HCT116 (cell line): ENCODE results near the gene NACC1. TPM values are rescaled to one million over a fixed set of nuclear protein-coding genes. Genes with fewer than 3 reads are reported as not detected.

Experiments
- ATAC-seq: fragments of 200-7000 bp; cut with Tn5 transposase; 2 replicates; pipeline ENCODE4 v1.9.1; 2020; ENCODE audit warnings: mild to moderate bottlenecking, moderate library complexity
- BruUV-seq: library from RNA; stranded (reverse); fragments of 400-500 nt; replicated peaks from 2 replicates; lab custom pipeline; 2021; lab: Mats Ljungman, UMichigan
- CTCF ChIA-PET: fragments of 300-600 bp; sonication (Branson Sonifier 250); formaldehyde crosslinking; loops from one replicate; lab custom pipeline; 2021; ENCODE audit warnings: antibody characterized with exemption; lab: Charles Lee
- POLR2A ChIA-PET: fragments of 300-600, 350-600 bp; sonication (Branson Sonifier 250); formaldehyde crosslinking; loops from one replicate; lab custom pipeline; 2021; ENCODE audit warnings: antibody characterized with exemption; lab: Charles Lee
- RAD21 ChIA-PET, 2 experiments: fragments of 300-600 bp; sonication (Branson Sonifier 250); formaldehyde crosslinking; loops; one replicate each; lab custom pipeline; 2023; ENCODE audit warnings: low total read pairs in 2 of 2; ENCODE audit not compliant: uncharacterized antibody in 2 of 2, unreplicated experiment in 2 of 2, low non-redundant PET in 1 of 2; lab: Charles Lee
- DNase-seq: peaks from one replicate; pipeline ENCODE4 v3.0.0-alpha.2; 2010; ENCODE audit warnings: low read depth, low spot score
- H2AFZ ChIP-seq: fragments of 200-600 bp; shearing (Covaris generic), sonication (generic); 2 replicates; pipeline ENCODE4 v1.6.1; 2017; ENCODE audit warnings: low read depth, mixed run types, mixed read lengths, antibody characterized with exemption, low read length; ENCODE audit not compliant: poor library complexity, severe bottlenecking
- H3K27ac ChIP-seq: 2 replicates; pipeline ENCODE4 v1.5.1; 2012; ENCODE audit warnings: low read depth, low read length
- H3K27me3 ChIP-seq: fragments of 200-600 bp; sonication (generic); 2 replicates; pipeline ENCODE4 v1.6.1; 2016; ENCODE audit warnings: mixed run types, low read length, mixed read lengths; ENCODE audit not compliant: insufficient read depth
- H3K36me3 ChIP-seq, 2 experiments: fragments of 200-500 bp in 1 of 2; fragments of 200-600 bp in 1 of 2; sonication (Bioruptor generic) in 1 of 2; sonication (generic) in 1 of 2; 2 replicates each; pipeline versions ENCODE4 v1.5.1 to v1.6.1; 2014 to 2016; ENCODE audit warnings: low read length in 2 of 2, inconsistent platforms in 1 of 2, mixed read lengths in 1 of 2, mixed run types in 1 of 2; ENCODE audit not compliant: insufficient read depth in 2 of 2, control insufficient read depth in 1 of 2
- H3K4me1 ChIP-seq, 2 experiments: fragments of 200-600 bp in 1 of 2; sonication (generic) in 1 of 2; 2 replicates each; pipeline versions ENCODE4 v1.5.1 to v1.6.1; 2012 to 2017; ENCODE audit warnings: low read length in 2 of 2, inconsistent platforms in 1 of 2, mild to moderate bottlenecking in 1 of 2, mixed read lengths in 1 of 2, mixed run types in 1 of 2, moderate library complexity in 1 of 2; ENCODE audit not compliant: insufficient read depth in 2 of 2, control insufficient read depth in 1 of 2
- H3K4me2 ChIP-seq: fragments of 200-600 bp; sonication (generic); 2 replicates; pipeline ENCODE4 v1.6.1; 2017; ENCODE audit warnings: mixed run types, low read length, mixed read lengths
- H3K4me3 ChIP-seq, 2 experiments: fragments of 200-600 bp in 1 of 2; sonication (generic) in 1 of 2; replicated peaks in 1 of 2; 2 replicates each; pipeline ENCODE4 v1.5.1; 2011 to 2016; ENCODE audit warnings: low read length in 2 of 2, control low read depth in 1 of 2, low read depth in 1 of 2, mild to moderate bottlenecking in 1 of 2, mixed read lengths in 1 of 2, mixed run types in 1 of 2
- H3K79me2 ChIP-seq: fragments of 200-600 bp; sonication (generic); 2 replicates; pipeline ENCODE4 v1.6.1; 2017; ENCODE audit warnings: mild to moderate bottlenecking, mixed run types, low read length, moderate library complexity, mixed read lengths; ENCODE audit not compliant: insufficient read depth
- H3K9ac ChIP-seq: fragments of 200-600 bp; sonication (generic); 2 replicates; pipeline ENCODE4 v1.6.1; 2016; ENCODE audit warnings: low read length, mixed read lengths
- H3K9me2 ChIP-seq: fragments of 200-600 bp; sonication (generic), shearing (Covaris generic); 2 replicates; pipeline ENCODE4 v1.6.1; 2017; ENCODE audit warnings: mixed run types, mild to moderate bottlenecking, moderate library complexity; ENCODE audit not compliant: insufficient read depth
- H3K9me3 ChIP-seq, 2 experiments: fragments of 200-500 bp in 1 of 2; fragments of 200-600 bp in 1 of 2; sonication (Bioruptor generic) in 1 of 2; sonication (generic) in 1 of 2; 2 replicates each; pipeline ENCODE4 v1.6.1; 2014 to 2017; ENCODE audit warnings: low read length in 2 of 2, mixed read lengths in 2 of 2, inconsistent platforms in 1 of 2, low read depth in 1 of 2, mild to moderate bottlenecking in 1 of 2, mixed run types in 1 of 2, moderate library complexity in 1 of 2; ENCODE audit not compliant: control insufficient read depth in 1 of 2, insufficient read depth in 1 of 2
- H4K20me1 ChIP-seq: fragments of 200-600 bp; sonication (generic), shearing (Covaris generic); 2 replicates; pipeline ENCODE4 v1.6.1; 2017; ENCODE audit warnings: mixed run types, mild to moderate bottlenecking, moderate library complexity; ENCODE audit not compliant: insufficient read depth
- CEBPB ChIP-seq: IDR thresholded peaks from 2 replicates; pipeline ENCODE4 v1.6.1; 2012; ENCODE audit warnings: low read depth
- EGR1 ChIP-seq: IDR thresholded peaks from 2 replicates; pipeline ENCODE4 v1.6.1; 2012; ENCODE audit warnings: low read depth
- EZH2 ChIP-seq: fragments of 200-600 bp; sonication (generic); IDR thresholded peaks from 2 replicates; pipeline ENCODE4 v1.6.1; 2017; ENCODE audit warnings: antibody characterized with exemption, mixed run types
- EZH2phosphoT487 ChIP-seq: fragments of 200-600 bp; IDR thresholded peaks from 2 replicates; pipeline ENCODE4 v1.6.1; 2018; ENCODE audit warnings: antibody characterized with exemption, borderline replicate concordance
- POLR2A ChIP-seq: IDR thresholded peaks from 2 replicates; pipeline ENCODE4 v1.7.0; 2011; ENCODE audit warnings: borderline replicate concordance; ENCODE audit not compliant: insufficient read depth, insufficient read length; ENCODE audit errors: extremely low read depth
- POLR2AphosphoS5 ChIP-seq: IDR thresholded peaks from 2 replicates; pipeline ENCODE4 v1.6.1; 2011; ENCODE audit warnings: mild to moderate bottlenecking, low read depth, low read length, moderate library complexity
- RAD21 ChIP-seq: IDR thresholded peaks from 2 replicates; pipeline ENCODE4 v1.6.1; 2012; ENCODE audit warnings: low read depth, mild to moderate bottlenecking
- SRF ChIP-seq: IDR thresholded peaks from 2 replicates; pipeline ENCODE4 v1.6.1; 2012; ENCODE audit warnings: low read depth
- ZFX ChIP-seq: fragments of 450-650 bp; IDR thresholded peaks from 2 replicates; pipeline ENCODE4 v1.6.1; 2017
- intact Hi-C: fragments of 100-400 bp; cut with micrococcal nuclease; formaldehyde crosslinking; loops from 2 replicates; pipeline ENCODE4 v1.10.0; 2022
- total RNA-seq: library from RNA; stranded (reverse); gene quantifications from one replicate; pipeline ENCODE4 v1.2.1, GENCODE V29; 2021; ENCODE audit not compliant: unreplicated experiment
- TF ChIP-seq, protein P1 (sequence below): IDR thresholded peaks from 2 replicates; pipeline ENCODE4 v1.6.1; 2012
- TF ChIP-seq, protein P2 (sequence below): IDR thresholded peaks from 2 replicates; pipeline ENCODE4 v1.6.1; 2012; ENCODE audit warnings: low read depth
- TF ChIP-seq, protein P3 (sequence below), 3 experiments: fragments of 200-600 bp in 1 of 3; sonication (generic) in 1 of 3; IDR thresholded peaks in 2 of 3; conservative IDR thresholded peaks in 1 of 3; 2 replicates each; pipeline ENCODE4 v1.5.1; 2012 to 2017; ENCODE audit warnings: low read depth in 2 of 3, low read length in 2 of 3, antibody characterized with exemption in 1 of 3, borderline replicate concordance in 1 of 3, control low read depth in 1 of 3, mild to moderate bottlenecking in 1 of 3, mixed read lengths in 1 of 3, mixed run types in 1 of 3, moderate library complexity in 1 of 3; ENCODE audit not compliant: insufficient read depth in 1 of 3
- TF ChIP-seq, protein P4 (sequence below): IDR thresholded peaks from 2 replicates; pipeline ENCODE4 v1.6.1; 2011; ENCODE audit warnings: mild to moderate bottlenecking, low read length, moderate library complexity; ENCODE audit not compliant: insufficient replicate concordance; ENCODE audit errors: extremely low read depth

NACC1 gene
- total RNA-seq, 1 experiment from 2014 or later = 181 TPM

DNA sequence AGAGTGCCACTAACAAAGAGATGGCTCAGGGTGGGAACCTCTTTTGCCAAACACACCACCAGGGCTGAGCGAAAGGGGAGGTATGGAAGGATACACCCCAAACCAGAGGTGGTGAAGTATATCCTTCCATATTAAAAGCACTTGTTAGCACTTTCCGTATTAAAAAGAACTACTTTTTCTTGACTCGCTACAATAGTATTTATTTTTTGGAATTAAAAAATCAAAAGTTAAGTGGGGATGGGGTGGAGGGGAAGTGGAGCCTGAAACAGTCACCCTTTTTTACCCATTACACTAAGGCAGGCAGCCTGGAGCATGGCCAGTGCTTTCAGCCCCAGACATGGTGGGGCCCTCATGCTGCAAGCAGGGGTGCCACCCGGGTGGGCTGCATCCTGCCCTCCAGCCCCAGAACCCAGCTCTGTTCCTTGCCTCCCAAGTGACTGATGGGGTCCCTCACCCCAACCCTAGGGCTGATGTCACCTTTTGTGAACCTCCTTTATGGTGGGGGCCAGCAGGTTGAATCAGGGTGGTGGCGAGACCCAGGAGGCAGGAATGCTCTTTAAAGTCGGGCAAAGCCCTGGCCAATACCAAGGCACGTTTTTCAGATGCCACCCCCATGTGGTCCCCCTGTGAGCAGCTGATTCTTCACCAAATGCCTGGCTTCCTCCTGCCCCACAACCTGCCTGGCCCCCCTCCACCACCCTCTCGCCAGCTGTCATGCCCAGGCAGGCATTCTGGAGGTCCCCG, 46.4 kb upstream of the NACC1 start:
- TF ChIP-seq, protein P1, sequence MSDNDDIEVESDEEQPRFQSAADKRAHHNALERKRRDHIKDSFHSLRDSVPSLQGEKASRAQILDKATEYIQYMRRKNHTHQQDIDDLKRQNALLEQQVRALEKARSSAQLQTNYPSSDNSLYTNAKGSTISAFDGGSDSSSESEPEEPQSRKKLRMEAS = no peak
- no peak for TF ChIP-seq EZH2
- no peak for TF ChIP-seq POLR2A
- no peak for TF ChIP-seq SRF
- no peak for TF ChIP-seq EGR1
- TF ChIP-seq CEBPB = no peak
- TF ChIP-seq, protein P2, sequence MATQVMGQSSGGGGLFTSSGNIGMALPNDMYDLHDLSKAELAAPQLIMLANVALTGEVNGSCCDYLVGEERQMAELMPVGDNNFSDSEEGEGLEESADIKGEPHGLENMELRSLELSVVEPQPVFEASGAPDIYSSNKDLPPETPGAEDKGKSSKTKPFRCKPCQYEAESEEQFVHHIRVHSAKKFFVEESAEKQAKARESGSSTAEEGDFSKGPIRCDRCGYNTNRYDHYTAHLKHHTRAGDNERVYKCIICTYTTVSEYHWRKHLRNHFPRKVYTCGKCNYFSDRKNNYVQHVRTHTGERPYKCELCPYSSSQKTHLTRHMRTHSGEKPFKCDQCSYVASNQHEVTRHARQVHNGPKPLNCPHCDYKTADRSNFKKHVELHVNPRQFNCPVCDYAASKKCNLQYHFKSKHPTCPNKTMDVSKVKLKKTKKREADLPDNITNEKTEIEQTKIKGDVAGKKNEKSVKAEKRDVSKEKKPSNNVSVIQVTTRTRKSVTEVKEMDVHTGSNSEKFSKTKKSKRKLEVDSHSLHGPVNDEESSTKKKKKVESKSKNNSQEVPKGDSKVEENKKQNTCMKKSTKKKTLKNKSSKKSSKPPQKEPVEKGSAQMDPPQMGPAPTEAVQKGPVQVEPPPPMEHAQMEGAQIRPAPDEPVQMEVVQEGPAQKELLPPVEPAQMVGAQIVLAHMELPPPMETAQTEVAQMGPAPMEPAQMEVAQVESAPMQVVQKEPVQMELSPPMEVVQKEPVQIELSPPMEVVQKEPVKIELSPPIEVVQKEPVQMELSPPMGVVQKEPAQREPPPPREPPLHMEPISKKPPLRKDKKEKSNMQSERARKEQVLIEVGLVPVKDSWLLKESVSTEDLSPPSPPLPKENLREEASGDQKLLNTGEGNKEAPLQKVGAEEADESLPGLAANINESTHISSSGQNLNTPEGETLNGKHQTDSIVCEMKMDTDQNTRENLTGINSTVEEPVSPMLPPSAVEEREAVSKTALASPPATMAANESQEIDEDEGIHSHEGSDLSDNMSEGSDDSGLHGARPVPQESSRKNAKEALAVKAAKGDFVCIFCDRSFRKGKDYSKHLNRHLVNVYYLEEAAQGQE = no peak
- TF ChIP-seq, protein P3, sequence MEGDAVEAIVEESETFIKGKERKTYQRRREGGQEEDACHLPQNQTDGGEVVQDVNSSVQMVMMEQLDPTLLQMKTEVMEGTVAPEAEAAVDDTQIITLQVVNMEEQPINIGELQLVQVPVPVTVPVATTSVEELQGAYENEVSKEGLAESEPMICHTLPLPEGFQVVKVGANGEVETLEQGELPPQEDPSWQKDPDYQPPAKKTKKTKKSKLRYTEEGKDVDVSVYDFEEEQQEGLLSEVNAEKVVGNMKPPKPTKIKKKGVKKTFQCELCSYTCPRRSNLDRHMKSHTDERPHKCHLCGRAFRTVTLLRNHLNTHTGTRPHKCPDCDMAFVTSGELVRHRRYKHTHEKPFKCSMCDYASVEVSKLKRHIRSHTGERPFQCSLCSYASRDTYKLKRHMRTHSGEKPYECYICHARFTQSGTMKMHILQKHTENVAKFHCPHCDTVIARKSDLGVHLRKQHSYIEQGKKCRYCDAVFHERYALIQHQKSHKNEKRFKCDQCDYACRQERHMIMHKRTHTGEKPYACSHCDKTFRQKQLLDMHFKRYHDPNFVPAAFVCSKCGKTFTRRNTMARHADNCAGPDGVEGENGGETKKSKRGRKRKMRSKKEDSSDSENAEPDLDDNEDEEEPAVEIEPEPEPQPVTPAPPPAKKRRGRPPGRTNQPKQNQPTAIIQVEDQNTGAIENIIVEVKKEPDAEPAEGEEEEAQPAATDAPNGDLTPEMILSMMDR (IDR thresholded peaks at IDR 0.05 in 2 of 3, conservative IDR thresholded peaks at IDR 0.05 in 1 of 3; ENCODE audit: borderline replicate concordance in 1 of 3, insufficient read depth in 1 of 3, low read depth in 2 of 3, low read length in 2 of 3) = no peak
- TF ChIP-seq, protein P4, sequence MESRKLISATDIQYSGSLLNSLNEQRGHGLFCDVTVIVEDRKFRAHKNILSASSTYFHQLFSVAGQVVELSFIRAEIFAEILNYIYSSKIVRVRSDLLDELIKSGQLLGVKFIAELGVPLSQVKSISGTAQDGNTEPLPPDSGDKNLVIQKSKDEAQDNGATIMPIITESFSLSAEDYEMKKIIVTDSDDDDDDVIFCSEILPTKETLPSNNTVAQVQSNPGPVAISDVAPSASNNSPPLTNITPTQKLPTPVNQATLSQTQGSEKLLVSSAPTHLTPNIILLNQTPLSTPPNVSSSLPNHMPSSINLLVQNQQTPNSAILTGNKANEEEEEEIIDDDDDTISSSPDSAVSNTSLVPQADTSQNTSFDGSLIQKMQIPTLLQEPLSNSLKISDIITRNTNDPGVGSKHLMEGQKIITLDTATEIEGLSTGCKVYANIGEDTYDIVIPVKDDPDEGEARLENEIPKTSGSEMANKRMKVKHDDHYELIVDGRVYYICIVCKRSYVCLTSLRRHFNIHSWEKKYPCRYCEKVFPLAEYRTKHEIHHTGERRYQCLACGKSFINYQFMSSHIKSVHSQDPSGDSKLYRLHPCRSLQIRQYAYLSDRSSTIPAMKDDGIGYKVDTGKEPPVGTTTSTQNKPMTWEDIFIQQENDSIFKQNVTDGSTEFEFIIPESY = no peak
- no peak for TF ChIP-seq ZFX
- TF ChIP-seq EZH2phosphoT487 = no peak
- no peak for TF ChIP-seq POLR2AphosphoS5
- no peak for TF ChIP-seq RAD21
- Histone ChIP-seq H4K20me1 (no peaks in the 10 kb centered on the region), H3K4me3 (no peak overlapping the region), H3K4me2 (no peak overlapping the region), H3K79me2 (no peaks in the 10 kb centered on the region), H3K9me3 (no peaks in the 10 kb centered on the region), H3K4me1 (no peaks in the 10 kb centered on the region), H3K9me2 (no peaks in the 10 kb centered on the region), H3K27ac (no peak overlapping the region), H3K36me3 (no peaks in the 10 kb centered on the region), H3K27me3 (no peaks in the 10 kb centered on the region), H2AFZ (no peak overlapping the region), H3K9ac (no peak overlapping the region)
- ChIA-PET RAD21 (no interaction called here), POLR2A (no interaction called here), CTCF (interaction anchor here (5.4 kb wide), 1 partner anchor 10 kb away, joined by 20 read pairs; no protein-coding TSS in a partner anchor)
- intact Hi-C loops = no loop called here
- no peak for DNase-seq
- no peak for ATAC-seq
- no TSS peak for BruUV-seq
